Measurements from ENCODE around the gene CNEP1R1.

- no peak for TF ChIP-seq GATA2 (IDR thresholded peaks at IDR 0.05; ENCODE audit: low read depth, low read length)
- TF ChIP-seq GATA3 (IDR thresholded peaks at IDR 0.05; ENCODE audit: low read depth, low read length) = no peak
Measured at GRCh38 chr16:49977427-49977826, 47.6 kb upstream of the CNEP1R1 start.

Measured in SH-SY5Y (cell line).